GM19035 (cell line): ENCODE results near the gene STK17B.

ENCODE experiments used
- ATAC-seq: cut with Tn5 transposase; IDR thresholded peaks from one replicate; pipeline ENCODE4 v1.9.1; 2021; ENCODE audit not compliant: unreplicated experiment

STK17B gene

DNA sequence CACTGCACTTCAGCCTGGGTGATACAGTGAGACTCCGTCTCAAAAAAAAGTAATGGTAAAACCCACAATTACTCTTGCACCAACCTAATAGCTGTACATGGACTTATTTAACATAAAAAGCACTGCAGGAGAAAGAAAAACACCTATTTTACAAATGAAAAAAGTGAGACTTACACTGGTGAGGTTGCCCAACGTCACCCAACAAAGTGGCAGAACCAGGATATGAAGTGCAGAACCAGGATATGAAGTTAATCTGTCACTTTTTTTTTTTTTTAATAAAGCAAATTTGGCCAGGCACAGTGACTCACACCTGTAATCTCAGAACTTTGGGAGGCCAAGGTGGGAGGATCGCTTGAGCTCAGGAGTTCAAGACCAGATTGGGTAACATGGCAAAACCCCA lies 13.5 kb upstream of the STK17B start:
- ATAC-seq: no peak

DNA sequence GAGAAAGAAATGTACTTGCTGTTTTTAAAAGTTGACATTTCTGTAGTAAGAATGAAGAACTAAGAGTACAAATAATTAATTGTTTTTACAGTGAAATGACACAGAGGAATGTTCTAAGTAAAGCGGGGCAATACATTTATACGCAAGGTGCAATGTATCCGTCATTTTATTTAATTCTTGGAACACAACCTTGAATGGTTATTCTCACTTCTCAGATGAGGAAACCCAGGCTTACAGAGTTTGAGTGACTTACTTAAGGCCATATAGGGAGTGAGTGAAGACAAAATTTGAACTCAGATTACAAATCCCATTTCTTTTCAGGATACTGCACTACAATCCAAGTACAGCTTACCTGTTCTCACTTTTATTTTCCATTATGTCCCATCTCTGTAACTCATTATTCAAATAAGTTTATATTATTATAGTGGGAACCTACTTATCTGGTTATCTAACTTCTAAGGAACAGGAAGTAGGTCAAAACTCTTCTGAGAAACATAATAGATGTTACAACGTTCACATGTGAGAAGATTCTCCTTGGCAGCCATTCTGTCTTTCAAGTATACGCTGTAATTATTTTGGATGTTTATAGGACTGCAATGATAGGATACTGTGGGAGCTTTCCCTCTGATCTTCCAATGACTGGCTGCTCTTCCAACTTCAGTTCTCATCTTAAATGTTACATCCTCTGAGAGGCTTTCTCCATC lies 12.3 kb upstream of the STK17B start:
- ATAC-seq: no peak

DNA sequence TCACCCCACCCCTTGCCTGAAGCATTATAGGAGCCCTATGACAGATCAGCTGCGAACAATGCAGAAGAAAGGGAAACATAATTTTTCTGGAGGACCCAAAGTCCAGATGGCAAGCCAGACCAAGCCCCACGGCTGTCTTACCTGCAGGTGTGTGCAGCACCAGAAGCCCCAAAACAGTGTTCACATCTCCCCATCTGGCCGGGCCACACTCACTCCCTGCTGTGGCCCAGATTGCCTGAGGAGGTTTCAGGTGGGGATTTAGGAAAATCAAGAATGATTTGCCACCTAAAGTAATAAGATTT lies 11.7 kb upstream of the STK17B start:
- ATAC-seq: peak; percentile 31

DNA sequence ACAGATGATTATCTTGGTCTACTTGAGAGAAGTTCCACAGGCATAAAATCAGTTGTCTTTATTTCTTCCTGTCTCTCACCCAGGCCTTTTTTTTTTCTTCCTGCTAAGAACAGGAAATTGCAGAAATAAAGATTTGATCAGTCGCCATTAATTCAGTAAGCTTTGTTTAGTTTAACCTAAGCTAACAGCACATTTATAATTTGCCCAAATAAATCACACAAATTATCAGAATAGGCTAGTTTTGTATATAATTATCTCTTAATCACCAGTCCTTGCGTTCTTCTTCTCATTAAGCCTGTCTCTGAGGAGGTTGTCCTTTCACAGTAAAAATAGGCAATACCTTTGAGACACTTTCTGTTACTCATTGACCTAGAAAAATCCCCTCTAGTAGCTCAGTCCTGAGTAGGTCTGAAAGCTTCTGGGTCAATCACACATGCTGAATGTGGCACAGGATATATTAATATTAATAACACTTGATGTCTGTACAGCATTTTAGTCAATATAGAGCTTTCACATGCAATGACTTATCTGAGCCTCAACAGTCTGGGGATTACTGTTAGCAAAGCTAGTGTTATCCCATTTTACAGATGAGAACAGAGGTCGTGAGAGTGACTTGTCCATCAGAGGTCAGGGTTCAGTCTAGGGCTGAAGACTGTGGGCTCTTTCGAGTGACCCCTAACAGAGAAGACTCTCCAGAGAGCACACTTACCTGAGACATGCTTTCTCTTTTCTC lies 11.2 kb upstream of the STK17B start:
- peak; percentile 75 for ATAC-seq

DNA sequence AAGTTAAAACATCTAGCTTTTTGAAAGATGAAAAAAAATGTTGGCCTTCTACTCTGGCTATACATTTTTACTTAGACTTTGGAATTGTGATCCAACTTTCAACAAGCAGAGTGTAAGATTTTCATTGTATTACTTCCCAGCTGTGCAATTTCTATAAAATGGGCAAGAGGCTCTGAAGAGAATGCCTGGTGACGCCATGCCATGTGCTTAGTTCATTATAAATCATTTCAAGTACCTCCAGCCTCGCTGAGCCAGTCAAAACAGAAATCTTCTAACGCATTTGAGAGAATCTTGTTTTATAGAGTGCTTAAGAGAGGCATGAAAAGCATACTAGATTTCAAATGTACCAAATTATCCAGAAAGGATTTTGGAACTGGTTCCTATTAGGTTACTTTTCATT lies 10.1 kb upstream of the STK17B start:
- no peak for ATAC-seq

DNA sequence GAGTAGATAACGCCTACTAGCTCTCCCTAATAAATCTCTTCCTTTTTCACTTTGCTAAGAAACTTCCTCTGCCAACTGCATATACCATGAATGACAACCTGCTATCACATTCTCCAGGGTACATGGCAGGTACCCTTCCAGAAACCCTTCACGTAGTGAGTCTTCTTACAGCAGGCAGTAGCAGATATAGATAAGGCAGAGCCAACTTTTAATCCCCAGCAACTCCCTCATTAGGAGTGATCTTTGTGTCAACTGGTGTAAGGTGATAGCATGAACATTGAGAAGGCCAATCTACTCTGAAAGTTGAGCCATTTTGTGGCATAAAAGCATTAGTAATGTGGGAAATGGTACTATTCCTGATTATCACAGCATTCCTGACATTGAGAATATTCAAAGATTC lies 5.7 kb upstream of the STK17B start:
- ATAC-seq: no peak

DNA sequence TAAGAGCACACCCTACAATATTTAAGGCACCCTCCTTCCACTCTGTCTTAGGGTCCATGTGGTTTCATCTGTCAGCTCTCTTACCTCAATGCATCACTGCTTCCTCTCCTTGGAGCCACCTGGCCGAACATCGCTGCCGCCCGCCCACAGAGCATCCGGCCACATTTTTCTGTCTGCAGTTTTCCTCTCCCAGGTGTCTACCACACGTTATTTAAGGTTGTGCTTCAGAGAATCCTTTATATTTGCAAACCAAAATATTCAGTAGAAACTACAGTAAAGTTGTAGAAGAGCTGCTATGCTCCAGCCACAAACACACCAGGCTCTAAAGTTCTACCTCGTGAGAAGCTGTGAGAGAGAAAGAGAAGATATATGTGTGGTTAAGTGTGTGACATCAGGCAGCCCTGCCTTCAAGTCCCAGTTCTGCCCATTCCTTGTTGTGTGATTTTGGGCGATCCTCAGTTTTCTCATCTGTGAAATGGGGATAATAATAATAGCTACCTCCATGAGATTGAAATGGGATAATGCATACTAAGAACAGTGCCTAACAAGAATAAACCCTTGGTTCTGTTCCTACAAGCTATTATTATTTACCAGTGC lies 4.9 kb upstream of the STK17B start:
- ATAC-seq: peak; percentile 67

DNA sequence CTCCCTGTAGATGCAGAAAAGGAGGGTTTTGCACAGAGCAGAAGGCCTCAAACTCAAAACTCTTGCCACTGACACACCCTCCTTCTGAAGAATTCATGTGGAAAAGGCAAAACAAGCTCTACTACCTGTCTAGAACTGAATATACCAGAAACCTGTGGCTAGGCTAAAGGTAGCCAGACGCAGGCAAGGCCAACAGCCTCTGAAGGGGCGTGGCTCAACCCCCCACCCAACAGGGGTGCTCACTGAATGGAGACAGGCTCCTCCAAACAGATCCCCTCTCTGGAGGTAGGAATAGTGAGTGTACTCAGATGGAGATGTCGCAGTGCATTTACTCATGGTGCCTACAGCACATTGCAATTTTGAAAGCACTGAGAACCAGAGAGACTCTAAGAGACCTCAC lies 3.0 kb upstream of the STK17B start:
- ATAC-seq: no peak

DNA sequence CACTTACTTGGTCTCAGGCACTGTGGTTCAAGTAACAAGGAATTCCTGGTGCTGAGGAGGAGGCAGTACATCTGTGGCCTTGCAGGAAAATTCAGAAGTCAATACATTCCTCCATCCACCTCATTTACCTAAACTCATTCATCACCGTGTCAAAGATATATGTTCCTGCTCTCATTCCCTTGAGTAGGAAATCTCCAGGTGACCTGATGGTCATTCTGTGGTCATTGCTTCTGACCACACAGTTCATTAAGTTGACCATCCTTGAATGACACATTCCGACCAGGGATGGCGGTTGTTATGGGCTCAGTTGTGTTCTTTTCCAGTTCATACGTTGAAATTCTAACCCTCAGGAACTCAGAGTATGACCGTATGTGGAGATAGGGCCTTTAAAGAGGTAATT lies 2.1 kb upstream of the STK17B start:
- ATAC-seq: no peak

DNA sequence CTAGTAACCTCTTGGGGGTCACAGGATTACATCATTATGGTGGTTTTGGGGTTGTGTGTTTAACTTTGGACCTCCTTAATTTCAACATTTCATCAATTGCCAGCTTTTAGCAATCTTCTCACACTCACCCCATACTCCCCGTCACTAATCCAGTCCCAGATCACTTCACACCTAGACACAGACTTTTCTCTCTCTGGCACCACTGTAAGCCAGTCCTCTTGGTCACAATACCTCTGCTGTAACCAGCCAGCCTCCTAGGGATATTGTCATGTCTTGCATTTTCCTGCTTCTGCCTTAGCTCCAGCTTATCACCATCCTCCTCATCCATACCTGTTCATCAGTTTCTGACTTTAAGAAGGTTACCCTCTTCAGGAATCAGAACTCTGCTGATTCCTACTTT lies 1.6 kb upstream of the STK17B start:
- ATAC-seq: no peak

DNA sequence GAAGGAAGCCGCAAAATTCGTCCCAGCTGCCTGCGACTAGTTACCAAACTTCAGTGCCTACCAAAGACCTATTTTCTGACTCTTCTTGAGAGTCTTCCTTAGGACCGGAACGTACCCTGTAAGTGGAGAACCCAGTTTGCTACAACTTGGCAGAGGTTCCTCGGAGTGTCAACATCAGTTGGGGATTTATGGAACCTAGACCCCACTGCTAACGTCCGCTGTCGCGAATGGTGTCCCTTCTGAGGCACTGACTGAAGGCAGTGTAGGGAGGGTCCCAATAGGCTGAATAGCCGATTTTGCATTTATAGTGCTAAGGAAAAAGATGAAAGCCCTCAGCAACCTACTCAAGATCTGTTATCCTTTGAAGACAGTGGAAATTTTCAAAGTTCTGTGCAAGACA lies 568 bp upstream of the STK17B start:
- no peak for ATAC-seq

DNA sequence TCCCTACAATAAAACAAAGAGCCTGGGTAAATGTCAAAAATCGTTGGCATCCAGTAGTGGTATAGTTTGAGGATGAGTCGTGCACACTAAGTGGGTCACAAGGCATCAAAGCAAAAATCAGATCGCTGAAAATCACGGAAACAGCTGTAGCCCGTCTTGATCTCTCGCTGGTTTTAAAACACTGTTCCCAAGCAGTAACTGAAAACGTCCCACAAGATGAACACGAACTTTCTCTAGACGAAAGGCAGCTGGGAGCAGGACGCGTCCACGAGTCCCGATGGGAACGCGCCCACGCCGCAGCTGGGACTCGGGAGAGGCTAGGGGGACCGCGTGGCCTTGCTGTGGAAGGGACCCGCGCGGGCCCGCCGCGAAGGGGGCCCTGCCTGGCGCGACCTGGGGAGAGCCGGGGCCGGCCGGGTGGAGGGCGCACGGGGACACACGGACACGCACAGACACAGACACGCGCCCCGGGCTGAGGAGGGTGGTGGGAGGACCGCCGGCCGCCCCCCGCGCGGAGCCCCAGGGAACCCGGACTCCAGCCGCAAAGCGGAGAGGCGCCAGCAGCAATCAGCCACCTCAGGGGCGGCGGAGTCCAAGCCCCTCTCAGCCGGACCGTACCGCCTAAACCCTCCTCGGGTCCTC lies 651 bp downstream of the STK17B start:
- peak; percentile 4 for ATAC-seq

DNA sequence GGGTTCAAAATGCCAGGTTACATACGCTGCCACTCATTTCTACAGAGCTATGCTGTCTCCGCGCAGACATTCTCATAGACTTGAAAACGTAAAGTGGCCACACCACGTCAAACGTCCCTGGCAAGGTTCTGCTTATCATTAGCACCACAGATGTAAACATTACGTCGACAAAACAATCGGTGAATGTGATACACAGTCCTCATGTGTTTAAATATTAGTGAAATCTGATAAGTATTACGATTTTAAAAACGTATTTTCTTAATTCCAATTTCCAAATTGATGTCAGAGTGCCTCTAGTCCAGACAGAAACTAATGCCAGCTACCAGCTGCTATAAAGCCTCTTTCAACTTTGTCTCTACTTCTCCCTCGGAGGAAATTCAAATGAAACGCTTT lies 1.2 kb downstream of the STK17B start:
- peak; percentile 25 for ATAC-seq

DNA sequence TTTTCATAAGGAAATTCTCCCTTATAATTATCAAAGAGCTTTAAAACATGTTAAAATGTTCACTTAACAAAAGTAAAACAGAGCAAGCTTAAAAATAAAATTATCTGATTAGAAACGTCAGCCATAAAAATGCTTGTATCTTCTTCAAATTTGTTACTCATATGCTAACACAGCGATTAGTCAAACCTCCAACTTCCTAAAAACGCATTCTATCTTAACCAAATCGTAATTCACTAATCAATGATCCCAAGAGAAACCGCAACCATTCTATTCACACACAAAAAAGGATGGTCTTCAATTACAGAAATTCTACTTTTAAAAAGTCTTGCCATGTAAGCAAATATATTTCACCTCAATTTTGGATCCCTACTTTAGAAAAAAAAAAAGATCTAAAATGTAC lies 1.9 kb downstream of the STK17B start:
- ATAC-seq: no peak

DNA sequence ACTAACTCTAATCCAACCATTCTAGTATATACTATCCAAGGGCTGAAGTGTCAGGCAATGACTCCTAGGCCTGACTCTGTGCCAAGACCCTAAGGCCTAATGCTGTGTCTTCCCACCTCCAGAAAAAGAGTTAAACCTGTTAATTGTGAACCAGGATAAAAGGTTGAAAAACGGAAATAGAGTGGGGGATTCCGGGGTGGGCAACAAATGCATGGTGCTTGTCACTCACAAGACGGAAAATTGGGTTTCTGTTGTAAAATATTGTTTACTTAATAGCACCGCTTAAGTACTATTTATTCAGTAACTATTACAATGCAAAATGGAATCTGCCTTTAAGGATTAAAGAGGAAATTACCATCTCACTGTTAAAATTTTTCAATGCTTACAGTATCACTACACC lies 3.2 kb downstream of the STK17B start:
- no peak for ATAC-seq

DNA sequence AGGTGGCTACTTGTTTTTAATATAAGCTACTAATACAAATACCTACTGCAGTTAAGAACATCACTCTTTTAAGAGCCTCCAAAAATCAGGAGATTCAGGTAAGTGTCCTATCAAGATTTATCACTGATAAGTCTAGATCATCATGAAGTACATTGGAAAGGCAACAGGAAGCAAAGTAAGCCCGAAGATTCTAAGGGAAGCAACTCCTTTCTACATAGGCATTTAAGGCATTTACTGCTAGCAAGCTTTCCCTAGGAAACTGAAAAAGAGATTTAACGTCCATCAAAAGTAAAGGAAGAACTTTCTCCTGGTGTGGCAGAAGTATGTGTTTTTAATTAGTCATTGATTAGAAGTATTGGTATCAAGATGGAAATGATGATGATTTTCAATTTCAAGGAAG lies 3.7 kb downstream of the STK17B start:
- ATAC-seq: no peak

DNA sequence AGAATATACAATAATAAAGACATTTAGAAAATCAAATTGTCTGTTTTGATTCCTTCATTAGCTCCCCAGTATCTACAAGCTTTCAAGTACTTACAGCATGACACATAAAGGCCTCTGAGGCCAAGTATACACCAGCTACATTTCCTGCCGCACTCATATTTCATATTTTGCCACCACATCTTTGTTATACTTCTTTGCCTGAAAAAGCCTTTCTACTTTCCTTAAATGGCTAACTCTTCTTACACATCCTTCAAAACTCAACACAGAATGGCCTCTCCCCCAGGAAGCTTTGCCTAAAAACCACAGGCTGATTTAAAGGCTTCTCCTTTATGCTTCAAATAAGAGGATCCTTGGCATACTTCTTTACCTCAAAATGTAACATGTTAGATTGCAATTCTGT lies 4.5 kb downstream of the STK17B start:
- no peak for ATAC-seq

DNA sequence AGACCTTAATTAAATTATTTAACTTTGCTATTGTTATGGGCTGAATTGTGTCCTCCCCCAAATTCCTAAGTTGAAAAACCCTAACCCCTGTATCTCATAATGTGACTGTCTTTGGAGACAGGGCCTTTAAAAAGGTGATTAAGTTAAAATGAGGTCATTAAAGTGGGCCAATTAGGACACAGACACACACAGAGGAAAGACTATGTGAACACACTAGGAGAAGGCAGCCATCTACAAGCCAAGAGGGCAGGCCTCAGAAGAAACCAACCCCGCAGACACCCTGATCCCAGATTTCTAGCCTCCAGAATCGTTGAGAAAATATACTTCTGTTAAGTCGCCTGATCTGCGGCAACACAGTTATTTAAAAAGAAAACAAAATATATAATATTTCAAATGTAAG lies 6.4 kb downstream of the STK17B start:
- no peak for ATAC-seq

DNA sequence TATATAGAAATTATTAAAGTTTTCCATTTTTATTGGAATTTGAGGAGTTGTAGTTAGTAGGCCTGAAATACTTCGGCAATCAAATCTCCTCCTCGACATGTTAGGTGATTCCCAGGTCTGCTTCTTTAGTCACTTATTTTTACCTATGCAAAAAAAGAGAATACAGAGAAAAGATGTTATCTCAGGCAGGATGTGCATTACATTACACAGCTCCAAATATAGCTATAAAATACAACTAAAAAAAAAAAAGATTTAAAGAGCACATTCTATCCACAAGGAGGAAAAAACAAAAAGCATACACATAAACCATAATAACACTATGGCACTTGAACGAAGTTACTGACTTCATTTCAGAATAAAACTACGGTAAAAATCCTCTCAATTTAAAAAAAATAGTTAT lies 8.1 kb downstream of the STK17B start:
- ATAC-seq: no peak

DNA sequence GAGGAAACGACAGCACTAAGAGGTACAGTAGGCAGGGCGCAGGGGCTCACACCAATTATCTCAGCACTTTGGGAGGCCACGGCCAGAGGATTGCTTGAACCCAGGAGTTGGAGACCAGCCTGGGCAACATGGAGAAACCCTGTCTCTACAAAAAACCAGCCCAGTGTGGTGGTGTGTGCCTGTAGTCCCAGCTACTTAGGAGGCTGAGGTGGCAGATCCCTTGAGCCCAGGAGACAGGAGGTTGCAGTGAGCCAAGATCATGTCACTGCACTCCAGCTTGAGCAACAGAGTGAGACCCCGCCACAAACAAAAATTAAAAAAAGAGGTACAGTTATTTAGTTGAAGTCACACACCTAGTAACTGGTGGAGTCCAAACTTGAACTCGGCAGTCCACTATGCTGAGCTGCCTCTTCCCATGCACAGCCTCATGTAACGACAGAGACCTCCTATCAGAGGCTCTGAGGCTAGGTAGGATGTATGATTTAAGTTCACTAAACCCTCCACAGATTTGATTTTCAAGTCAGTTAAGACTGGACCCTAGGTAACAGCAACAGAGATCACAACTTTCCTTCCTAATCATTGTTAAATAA lies 8.7 kb downstream of the STK17B start:
- ATAC-seq: no peak

DNA sequence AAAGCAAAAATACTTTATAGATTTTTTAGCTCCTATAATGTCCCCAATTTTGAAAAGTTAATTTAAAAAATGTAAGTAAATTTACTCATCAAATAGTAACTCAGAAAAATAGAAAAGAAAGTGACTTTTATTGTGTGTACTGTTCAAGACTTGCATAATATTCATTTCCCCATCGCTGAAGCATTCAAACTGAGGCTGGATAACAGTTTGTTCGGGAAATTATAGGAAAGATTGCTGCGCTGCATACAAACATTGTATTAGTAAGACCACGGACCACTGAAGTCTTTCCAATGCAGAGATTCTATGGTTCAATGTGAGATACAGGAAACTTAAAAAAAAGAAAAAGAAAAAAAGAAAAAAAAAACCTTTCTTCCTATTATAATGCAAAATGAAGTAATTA lies 10.4 kb downstream of the STK17B start:
- no peak for ATAC-seq

DNA sequence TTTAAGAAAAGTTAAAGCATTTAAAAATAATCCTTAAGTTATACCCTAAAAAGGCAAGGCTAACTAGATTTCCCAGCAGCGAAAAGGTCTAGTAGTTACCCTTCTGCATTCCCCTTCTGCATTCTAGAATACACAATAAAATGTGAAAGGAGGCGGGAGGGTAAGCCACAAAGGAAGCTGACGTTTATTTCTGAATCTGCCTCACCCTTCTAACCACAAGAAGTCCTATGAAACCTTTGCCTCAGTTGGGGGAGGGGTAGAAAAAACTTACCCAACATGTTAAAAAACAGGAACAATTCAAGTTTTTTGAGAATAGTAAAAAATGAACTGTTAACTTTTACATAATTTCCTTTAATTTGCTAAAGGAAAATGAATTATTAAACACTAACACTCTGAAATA lies 11.3 kb downstream of the STK17B start:
- ATAC-seq: peak; percentile 67
